Stimulated activated CD8-positive, alpha-beta memory T cell treated with anti-CD3 and anti-CD28 coated beads, Interleukin-15, amount 100 ng/mL, for 24 hours (primary cell): Measurements from ENCODE around the gene VGF.
"Not testable (repeated sequence)": the region's sequence is repeated elsewhere in the genome, so short reads cannot be mapped to it uniquely, and the experiment has no call there.

ENCODE experiments used
- DNase-seq: peaks from one replicate; pipeline ENCODE4 v3.0.0-alpha.2; 2020; ENCODE audit warnings: low read depth

VGF gene

GRCh38 chr7:101116898-101117297 lies 48.5 kb downstream of the VGF start:
- no peak for DNase-seq

GRCh38 chr7:101115215-101115614 lies 50.2 kb downstream of the VGF start:
- DNase-seq: no peak

GRCh38 chr7:101114492-101114891 lies 50.9 kb downstream of the VGF start:
- no peak for DNase-seq

- DNase-seq: no peak
Measured at GRCh38 chr7:101113836-101114235, 51.5 kb downstream of the VGF start.

DNA sequence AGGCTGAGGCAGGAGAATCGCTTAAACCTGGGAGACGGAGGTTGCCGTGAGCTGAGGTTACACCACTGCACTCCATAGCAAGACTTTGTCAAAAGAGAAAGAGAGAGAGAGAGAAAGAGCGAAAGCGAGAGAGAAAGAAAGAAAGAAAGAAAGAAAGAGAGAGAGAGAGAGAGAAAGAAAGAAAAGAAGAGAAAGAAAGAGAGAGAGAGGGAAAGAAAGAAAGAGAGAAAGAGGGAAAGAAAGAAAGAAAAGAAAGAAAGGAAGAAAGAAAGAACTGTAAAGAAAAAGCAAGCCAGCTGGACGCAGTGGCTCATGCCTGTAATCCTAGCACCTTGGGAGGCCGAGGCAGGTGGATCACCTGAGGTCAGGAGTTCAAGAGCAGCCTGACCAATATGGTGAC lies 52.2 kb downstream of the VGF start:
- not testable (repeated sequence) for DNase-seq
